ENCODE measurements around the gene PLCH2.

DNA sequence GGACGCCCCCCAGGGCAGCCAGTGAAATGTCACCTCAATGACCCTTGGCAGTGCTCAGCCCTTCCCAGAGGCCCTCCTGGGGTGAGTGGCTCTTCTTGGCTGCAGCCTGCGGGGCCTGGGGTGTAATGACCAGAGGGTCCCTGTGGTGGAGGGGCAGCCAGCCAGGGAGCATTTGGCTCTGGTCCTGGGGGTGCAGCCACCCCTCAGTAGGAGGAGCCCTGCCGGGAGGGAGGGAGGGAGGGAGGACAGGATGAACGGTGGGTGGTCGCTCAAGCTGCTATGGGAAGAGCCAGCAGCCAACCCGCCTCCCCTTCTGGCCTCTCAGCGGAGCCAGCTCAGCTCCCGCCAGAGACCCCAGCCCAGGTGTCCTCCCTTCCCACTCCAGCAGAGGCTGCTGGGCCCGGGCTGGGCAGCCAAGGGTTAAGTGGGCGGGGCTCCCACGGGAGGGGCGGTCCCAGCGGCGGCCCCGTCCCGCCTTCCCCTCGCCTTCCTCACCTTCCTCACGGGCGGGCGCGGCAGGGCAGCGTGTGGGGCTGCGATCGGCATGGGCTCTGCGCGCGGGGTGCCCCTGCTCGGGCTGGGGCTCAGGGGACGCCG, 9.0 kb upstream of the PLCH2 start:
- TF ChIP-seq, protein P1, sequence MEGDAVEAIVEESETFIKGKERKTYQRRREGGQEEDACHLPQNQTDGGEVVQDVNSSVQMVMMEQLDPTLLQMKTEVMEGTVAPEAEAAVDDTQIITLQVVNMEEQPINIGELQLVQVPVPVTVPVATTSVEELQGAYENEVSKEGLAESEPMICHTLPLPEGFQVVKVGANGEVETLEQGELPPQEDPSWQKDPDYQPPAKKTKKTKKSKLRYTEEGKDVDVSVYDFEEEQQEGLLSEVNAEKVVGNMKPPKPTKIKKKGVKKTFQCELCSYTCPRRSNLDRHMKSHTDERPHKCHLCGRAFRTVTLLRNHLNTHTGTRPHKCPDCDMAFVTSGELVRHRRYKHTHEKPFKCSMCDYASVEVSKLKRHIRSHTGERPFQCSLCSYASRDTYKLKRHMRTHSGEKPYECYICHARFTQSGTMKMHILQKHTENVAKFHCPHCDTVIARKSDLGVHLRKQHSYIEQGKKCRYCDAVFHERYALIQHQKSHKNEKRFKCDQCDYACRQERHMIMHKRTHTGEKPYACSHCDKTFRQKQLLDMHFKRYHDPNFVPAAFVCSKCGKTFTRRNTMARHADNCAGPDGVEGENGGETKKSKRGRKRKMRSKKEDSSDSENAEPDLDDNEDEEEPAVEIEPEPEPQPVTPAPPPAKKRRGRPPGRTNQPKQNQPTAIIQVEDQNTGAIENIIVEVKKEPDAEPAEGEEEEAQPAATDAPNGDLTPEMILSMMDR (IDR thresholded peaks at IDR 0.05; ENCODE audit: extremely low read depth in 1 of 2, insufficient read depth in 1 of 2, low read depth in 1 of 2, low read length in 2 of 2) = no peak
- TF ChIP-seq EZH2 (IDR thresholded peaks at IDR 0.05; ENCODE audit: borderline replicate concordance, low read depth, low read length, severe bottlenecking) (no peak), POLR2AphosphoS5 (IDR thresholded peaks at IDR 0.05; ENCODE audit: insufficient read depth, low read depth, low read length) (no peak), POLR2A (IDR thresholded peaks at IDR 0.05; ENCODE audit: low read depth, low read length) (no peak), JUN (IDR thresholded peaks at IDR 0.05; ENCODE audit: borderline replicate concordance, insufficient read depth, insufficient read length, low read depth) (no peak), FOS (IDR thresholded peaks at IDR 0.05; ENCODE audit: borderline replicate concordance, insufficient read depth, low read length) (no peak), MYC (IDR thresholded peaks at IDR 0.05; ENCODE audit: low read depth, low read length) (no peak)
- TF ChIP-seq, protein P2, sequence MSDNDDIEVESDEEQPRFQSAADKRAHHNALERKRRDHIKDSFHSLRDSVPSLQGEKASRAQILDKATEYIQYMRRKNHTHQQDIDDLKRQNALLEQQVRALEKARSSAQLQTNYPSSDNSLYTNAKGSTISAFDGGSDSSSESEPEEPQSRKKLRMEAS (IDR thresholded peaks at IDR 0.05; ENCODE audit: insufficient read depth, insufficient read length) = no peak

Measured in endothelial cell of umbilical vein (primary cell).